Muscle of back (tissue), 11 donors: Measurements from ENCODE around the gene TMEM238L. TPM values are rescaled to one million over a fixed set of nuclear protein-coding genes. Genes with fewer than 3 reads are reported as not detected.
A peak's percentile ranks its signal among the peaks of the same experiment; 100 is the strongest.

ENCODE experiments used
- DNase-seq, 3 donors: peaks; one replicate each; pipeline versions ENCODE4 v3.0.0 to v3.0.0-alpha.2; 2013
- polyA plus RNA-seq, 10 donors: library from polyadenylated mRNA; unstranded; fragments of 120-200 nt; gene quantifications; one replicate each; pipeline ENCODE4 v1.2.1, GENCODE V29; 2013; ENCODE audit not compliant: insufficient read length in 10 of 10

The TMEM238L gene
- polyA plus RNA-seq, 10 donors, result 0.16 to 0.22 (median 0.17) TPM; not detected in 6

DNA sequence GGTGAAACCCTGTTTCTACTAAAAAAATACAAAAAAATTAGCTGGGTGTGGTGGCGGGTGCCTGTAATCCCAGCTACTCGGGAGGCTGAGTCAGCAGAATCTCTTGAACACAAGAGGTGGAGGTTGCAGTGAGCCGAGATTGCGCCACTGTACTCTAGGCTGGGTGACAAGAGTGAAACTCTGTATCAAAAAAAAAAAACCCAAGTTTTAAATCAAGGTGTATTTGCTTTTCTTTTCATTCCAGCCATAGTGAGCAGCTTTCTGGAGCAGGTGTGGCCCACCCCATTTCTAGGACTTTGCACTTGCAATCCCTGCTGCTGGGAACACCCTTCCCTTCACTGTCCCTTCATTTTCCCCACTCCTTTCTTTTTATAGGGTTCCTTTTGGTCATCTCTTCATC lies 28.8 kb downstream of the TMEM238L start:
- no peak for DNase-seq

DNA sequence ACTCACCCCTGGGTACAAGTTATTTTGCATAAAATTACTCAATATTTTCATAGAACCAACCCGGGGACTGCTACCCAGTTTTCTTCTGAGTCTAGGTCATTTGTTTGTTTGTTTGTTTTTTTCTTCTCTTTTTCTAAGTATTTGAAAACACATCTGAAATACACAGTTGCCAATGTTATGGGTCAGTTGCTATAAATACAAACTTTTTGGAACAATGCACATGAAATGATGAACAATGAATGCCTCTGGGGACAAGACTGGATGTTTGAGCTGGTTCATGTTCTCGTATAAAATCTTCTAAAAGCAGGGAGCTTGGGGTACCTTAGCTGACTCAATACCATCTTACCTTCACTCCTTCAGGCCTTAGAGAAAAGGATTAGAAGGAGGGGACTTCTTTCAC lies 30.5 kb downstream of the TMEM238L start:
- DNase-seq, result peak in 1 of 3 donors; percentile 66

- peak in 1 of 3 donors; percentile 49 for DNase-seq
Measured at GRCh38 chr17:10772425-10773380, 31.2 kb downstream of the TMEM238L start.

- no peak for DNase-seq
Measured at GRCh38 chr17:10771148-10771547, 32.8 kb downstream of the TMEM238L start.

DNA sequence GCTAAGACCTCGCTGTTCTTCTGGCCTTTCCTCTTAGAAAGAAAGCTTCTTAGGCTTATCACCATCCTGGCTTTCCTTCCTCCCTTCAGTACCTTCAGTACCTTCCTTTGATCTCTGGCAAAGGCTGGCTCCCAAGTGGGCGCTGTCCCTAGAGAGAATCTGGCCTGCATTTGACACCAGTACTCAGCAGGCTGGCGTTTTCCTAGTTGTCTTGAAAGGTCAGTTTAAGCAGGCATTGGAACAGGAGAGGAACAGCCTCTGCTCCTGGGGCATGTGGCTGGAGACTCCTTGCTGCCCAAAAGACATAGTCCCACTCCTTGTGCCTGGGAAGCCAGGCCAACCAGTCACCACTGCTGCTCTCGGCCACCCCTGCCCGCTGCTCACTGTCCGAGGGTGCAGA lies 34.1 kb downstream of the TMEM238L start:
- no peak for DNase-seq

DNA sequence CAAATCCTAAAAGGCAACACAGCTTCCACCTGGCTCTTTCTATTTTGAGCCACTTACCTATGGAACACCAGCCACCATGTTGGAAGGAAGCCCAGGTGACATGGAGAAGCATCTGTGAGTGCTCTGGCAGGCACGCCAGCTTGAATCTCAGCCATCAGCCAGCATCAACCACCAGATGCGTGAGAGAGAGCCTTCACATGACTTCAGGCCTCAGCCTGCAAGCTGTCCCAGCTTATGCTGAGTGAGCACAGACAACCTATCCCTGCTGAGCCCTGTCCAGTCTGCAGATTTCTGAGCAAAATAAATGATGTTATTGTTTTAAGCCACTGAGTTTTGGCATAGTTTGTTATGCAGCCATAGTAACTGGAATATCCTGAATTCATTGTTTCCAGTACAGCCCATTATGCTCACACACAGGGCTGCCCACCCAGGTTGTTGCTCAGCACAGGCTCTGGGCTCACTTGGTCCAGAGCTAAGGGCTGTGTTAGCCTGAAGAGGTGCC lies 35.1 kb downstream of the TMEM238L start:
- peak in 1 of 3 donors; percentile 43 for DNase-seq

DNA sequence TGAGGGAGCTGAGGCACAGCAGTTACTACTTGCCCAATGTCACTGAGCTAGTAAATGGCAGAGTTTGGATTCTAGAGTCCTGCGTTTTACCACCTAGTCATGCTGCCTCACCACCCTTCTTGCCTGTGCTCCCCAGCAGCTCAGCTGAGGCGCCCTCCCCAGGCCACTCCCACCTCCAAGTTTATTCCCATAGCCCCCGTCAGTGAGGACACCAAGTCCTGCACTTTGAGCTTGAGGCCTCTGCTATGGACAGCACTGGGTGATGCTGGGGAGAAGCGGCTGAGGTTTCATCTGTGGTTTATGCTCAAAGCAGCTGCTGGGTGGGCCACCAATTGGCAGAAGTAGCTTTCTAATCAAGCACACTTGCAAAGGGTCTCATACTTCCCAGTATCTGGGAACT lies 36.7 kb downstream of the TMEM238L start:
- no peak for DNase-seq

- no peak for DNase-seq
Measured at GRCh38 chr17:10762037-10762436, 41.9 kb downstream of the TMEM238L start.

- no peak for DNase-seq
Measured at GRCh38 chr17:10761281-10761680, 42.6 kb downstream of the TMEM238L start.

GRCh38 chr17:10758062-10758461 lies 45.8 kb downstream of the TMEM238L start:
- DNase-seq, result no peak

GRCh38 chr17:10757647-10758046 lies 46.3 kb downstream of the TMEM238L start:
- DNase-seq, result no peak

DNA sequence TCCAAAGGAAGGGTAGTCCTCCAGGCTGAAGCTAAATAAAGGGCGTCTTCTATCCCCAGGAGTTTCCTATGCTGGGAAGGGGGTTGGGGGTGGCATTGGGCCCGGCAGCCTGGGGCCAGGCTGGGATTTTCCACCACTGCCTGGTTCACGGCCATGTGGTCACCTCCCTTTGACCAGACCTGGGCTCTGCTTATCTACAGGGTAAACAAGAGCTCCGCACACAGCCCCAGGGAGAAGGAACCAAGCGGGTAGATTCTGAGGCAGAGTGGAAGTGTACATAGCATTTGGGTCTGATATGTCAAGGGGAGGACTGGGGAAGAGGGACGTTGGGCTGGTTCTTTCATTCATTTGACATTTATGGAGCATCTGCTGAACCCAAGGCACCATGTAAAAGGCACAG lies 46.8 kb downstream of the TMEM238L start:
- DNase-seq, result no peak

- DNase-seq, result no peak
Measured at GRCh38 chr17:10756619-10757018, 47.3 kb downstream of the TMEM238L start.

GRCh38 chr17:10756185-10756584 lies 47.7 kb downstream of the TMEM238L start:
- no peak for DNase-seq

GRCh38 chr17:10755592-10756127 lies 48.2 kb downstream of the TMEM238L start:
- no peak for DNase-seq

- DNase-seq, result peak in 1 of 3 donors; percentile 50
Measured at GRCh38 chr17:10754861-10755591, 48.9 kb downstream of the TMEM238L start.

DNA sequence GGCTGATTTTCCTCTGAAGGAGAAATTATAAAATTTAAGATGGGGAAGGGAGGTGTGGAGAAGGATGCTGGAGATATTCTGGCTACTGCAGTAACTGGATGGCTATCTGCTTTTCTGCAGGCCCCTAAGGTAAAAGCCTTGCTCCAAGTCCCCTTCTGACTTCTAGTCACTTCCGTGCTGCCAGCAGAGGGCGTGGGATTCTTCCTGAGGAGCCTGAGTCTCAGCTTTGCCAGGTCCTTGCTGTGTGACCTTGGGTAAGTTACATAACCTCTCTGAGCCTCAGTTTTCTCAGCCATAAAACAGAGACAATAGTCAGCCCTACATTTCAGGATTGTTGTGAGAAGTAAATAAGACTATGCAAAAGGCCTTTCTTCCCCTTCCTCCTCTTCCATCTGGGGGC lies 49.8 kb downstream of the TMEM238L start:
- DNase-seq, result no peak

DNA sequence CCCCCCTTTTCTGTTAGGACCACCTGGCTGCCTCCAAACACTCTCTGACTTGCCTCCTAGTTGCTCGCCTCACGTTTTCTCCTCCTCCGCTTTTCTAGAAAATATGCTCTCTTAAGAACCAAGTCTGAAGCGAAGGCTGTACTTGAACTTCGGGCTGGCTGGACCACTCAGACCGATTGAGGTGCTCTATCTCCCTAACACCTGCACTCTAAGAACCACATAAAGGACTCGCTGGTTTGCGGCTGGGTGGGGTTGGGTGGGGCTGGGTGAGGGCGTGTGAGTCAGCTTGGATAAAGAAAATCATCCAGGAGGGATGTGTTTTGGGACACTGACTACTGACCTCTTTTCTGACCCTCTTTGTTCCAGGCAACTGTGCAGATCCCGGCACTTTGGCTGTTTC lies 51.2 kb downstream of the TMEM238L start:
- DNase-seq, result no peak

GRCh38 chr17:10751563-10751962 lies 52.3 kb downstream of the TMEM238L start:
- DNase-seq, result no peak

DNA sequence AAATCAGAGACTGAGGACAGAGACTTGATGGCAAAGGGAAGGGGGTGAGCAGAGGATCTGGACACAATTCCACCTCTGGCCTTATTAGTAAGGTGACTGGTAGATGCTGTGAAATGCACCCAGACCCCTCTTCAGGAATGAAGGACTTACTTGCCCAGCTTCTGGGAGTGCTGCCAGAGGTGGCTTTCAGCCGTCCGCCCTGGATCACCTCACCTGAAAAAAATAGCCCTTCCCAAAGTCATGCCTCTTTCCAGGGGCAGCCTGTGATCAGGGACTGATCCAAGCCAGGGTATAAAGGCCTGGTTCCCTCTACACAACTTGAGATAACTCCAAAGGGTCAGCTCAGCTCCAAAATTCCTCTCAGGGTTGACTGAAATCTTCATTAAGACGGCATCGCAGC lies 53.7 kb downstream of the TMEM238L start:
- DNase-seq, result no peak

DNA sequence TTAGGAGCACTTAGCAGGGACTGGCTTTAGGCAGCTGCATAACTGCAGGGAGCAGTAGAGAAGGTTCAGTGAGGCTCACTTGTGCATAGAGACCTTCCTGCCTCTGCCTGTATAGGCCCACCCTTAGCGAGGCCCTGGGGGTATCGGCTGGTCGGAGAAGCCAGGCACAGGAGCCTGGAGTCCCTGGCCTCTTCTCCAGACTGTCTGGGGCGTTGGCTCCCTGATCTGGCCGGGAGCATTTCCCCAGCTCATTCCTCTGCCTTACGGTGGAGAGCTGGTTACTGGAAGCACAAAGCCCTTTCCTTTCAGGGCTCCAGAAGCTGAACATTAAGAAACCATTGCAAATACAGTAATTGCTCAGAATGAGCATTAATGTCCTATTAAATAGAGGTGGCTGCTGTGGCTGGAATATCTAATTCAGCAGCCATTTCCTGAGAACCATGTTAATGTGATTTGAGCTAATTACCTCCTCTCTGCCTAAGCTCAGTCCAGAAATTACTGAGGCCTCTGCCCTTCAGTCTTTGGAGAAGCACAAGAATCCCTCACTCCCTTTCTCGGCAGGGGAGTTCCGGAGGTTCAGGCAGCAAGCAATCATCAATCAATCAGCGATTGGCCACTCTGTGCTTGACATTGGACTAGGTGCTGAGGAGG lies 55.2 kb downstream of the TMEM238L start:
- DNase-seq, result no peak

DNA sequence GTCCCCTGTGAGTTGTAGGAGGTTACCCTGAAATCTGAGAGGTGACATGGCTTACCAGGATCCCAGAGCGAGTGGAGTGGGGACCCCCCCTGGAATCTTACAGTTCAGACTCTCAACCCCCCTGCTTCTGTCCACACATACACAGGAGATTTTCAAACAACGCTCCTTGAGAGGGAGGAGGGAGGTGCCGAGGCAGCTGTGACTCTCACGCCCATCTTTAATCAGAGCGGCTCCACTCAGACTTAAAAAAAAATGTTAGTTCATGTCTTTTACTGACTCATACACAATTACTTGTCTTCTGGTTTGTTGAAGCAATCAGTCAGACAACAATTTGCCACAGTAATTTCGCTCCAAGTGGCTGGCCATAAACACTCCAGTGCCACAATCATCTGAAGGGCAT lies 58.7 kb downstream of the TMEM238L start:
- DNase-seq, result no peak
